ENCODE results near the gene KAZN. TPM values are rescaled to one million over a fixed set of nuclear protein-coding genes. Genes with fewer than 3 reads are reported as not detected.

KAZN gene
- polyA plus RNA-seq, 1 of the 3 experiments (the other 2 are of a cell fraction): 6.8 TPM

- Histone ChIP-seq H3K79me2 (ENCODE audit: insufficient read depth) (no peaks in the 10 kb centered on the region), H3K36me3 (replicated peaks in 1 of 2; ENCODE audit: control insufficient read depth in 1 of 2, insufficient read depth in 2 of 2, low read length in 1 of 2) (no peaks in the 10 kb centered on the region), H3K9me2 (no peaks in the 10 kb centered on the region), H3K9ac (no peak overlapping the region), H3F3A (replicated peaks; ENCODE audit: insufficient read depth) (no peaks in the 10 kb centered on the region), H2AFZ (ENCODE audit: low read depth) (no peak overlapping the region), H3K4me1 (ENCODE audit: control insufficient read depth in 1 of 2, insufficient read depth in 2 of 2, low read depth in 1 of 2, low read length in 1 of 2) (peaks cover 0 to 7% of the 10 kb centered on the region in 2 experiments; a peak in 1 of 4 replicates), H3K4me3 (ENCODE audit: low read depth in 2 of 2, low read length in 1 of 2) (no peak overlapping the region), H3K27ac (ENCODE audit: low read depth in 2 of 2, low read length in 1 of 2) (no peak overlapping the region), H3K9me3 (no peaks in the 10 kb centered on the region), H3K4me2 (no peak overlapping the region), H3K27me3 (ENCODE audit: insufficient read depth) (no peaks in the 10 kb centered on the region), H4K20me1 (ENCODE audit: insufficient read depth) (no peaks in the 10 kb centered on the region)
- ChIA-PET CTCF (no interaction called here), POLR2A (no interaction called here)
- TF ChIP-seq REST (IDR thresholded peaks at IDR 0.05; ENCODE audit: low read depth, low read length): no peak
- TF ChIP-seq TAF1 (IDR thresholded peaks at IDR 0.05; ENCODE audit: borderline replicate concordance, low read depth, low read length): no peak
- TF ChIP-seq ELF1 (IDR thresholded peaks at IDR 0.05): no peak
- TF ChIP-seq EZH2phosphoT487 (IDR thresholded peaks at IDR 0.05; ENCODE audit: borderline replicate concordance, low read depth): no peak
- no peak for TF ChIP-seq POLR2AphosphoS5 (IDR thresholded peaks at IDR 0.05; ENCODE audit: low read depth, low read length)
- TF ChIP-seq IRF3 (IDR thresholded peaks at IDR 0.05; ENCODE audit: low read depth, low read length): no peak
- no peak for TF ChIP-seq MEF2A (IDR thresholded peaks at IDR 0.05; ENCODE audit: borderline replicate concordance, low read depth)
- TF ChIP-seq CHD2 (IDR thresholded peaks at IDR 0.05; ENCODE audit: low read length, partially characterized antibody): no peak
- TF ChIP-seq GATA2 (CRISPR knock-in tag; IDR thresholded peaks at IDR 0.05): no peak
- TF ChIP-seq SMC3 (IDR thresholded peaks at IDR 0.05; ENCODE audit: low read depth, low read length): no peak
- TF ChIP-seq PBX3 (IDR thresholded peaks at IDR 0.05): no peak
- no peak for TF ChIP-seq RAD21 (IDR thresholded peaks at IDR 0.05; ENCODE audit: low read length)
- TF ChIP-seq FOXM1 (IDR thresholded peaks at IDR 0.05; ENCODE audit: low read depth): no peak
- no peak for TF ChIP-seq CTCF (IDR thresholded peaks at IDR 0.05)
- TF ChIP-seq ZBTB33 (IDR thresholded peaks at IDR 0.05; ENCODE audit: borderline replicate concordance, low read depth): no peak
- no peak for TF ChIP-seq TEAD4 (IDR thresholded peaks at IDR 0.05; ENCODE audit: borderline replicate concordance, insufficient read depth)
- WGBS (ENCODE audit: low lambda C conversion rate): 8% methylated on average over 6 of the region's 6 CpGs
- DNase-seq: no peak
Measured at GRCh38 chr1:14871218-14871970, 272.9 kb downstream of the KAZN start.
